GM12873 (cell line): Measurements from ENCODE around the gene UNC79.

ENCODE experiments used
- CTCF ChIP-seq: IDR thresholded peaks from 2 replicates; pipeline ENCODE4 v1.5.1; 2012; ENCODE audit warnings: low read depth, mild to moderate bottlenecking, moderate library complexity, low read length, control low read depth; ENCODE audit not compliant: insufficient read depth; ENCODE audit errors: missing control alignments

UNC79 gene

GRCh38 chr14:93566065-93566693 lies 135.4 kb downstream of the UNC79 start:
- TF ChIP-seq CTCF = no peak

- no peak for TF ChIP-seq CTCF
These were observed 140.5 kb downstream of the UNC79 start for GRCh38 chr14:93571275-93571674.

DNA sequence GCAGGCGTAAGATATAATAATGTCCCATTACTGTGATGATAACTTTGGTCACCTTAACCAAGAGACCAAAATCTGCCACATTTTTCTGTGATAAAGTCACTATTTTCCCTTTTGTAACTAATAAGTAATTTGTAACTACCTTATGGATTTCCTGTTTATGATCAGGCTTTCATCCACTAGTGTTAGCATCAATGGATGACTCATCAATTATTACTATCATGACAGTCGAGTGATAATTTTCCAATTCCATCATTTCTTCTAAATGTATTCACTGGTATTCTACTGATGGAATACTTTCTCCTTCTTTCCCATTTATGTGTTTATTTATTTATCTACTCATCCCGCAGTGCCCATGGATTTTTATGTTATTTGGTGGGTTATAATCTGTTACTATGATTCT lies 148.4 kb downstream of the UNC79 start:
- TF ChIP-seq CTCF = no peak

- TF ChIP-seq CTCF = no peak
These were observed 151.8 kb downstream of the UNC79 start for GRCh38 chr14:93582516-93582915.

DNA sequence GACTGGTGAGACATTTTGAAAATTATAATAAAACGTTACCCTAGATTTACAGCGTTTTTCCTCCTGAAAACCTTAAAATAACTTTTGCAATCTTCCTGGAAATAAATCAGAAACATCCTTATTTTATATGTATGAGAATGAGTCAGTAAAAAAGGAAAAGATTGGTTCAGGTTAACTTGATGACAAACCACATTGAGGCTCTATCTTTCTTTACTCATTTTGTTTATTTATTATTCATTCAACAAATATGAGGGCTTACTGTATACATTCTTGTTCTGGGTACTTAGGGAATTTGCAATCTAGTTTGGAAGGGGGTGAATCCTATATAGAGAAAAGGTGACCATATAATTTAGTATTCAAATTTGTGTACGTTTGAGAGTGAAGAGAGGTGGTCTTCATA lies 156.6 kb downstream of the UNC79 start:
- TF ChIP-seq CTCF = no peak

DNA sequence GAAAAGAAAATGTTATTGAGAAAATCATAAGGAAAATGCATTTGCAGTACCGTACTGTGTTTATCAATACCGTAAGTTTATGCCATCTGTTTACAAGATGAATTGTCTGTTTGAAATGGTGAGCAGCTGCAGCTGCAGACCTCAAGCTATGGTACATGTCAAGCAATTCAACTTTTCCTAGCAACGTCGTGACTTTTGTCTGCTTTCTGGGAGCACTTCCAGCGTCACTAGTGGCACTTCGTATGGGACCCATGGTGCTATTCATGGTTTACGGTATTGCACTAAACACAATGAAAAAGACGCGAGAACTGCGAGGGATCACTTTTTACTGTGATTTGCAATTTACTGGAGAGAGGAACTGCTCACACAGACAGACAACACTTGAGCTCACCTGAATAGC lies 160.8 kb downstream of the UNC79 start:
- no peak for TF ChIP-seq CTCF

DNA sequence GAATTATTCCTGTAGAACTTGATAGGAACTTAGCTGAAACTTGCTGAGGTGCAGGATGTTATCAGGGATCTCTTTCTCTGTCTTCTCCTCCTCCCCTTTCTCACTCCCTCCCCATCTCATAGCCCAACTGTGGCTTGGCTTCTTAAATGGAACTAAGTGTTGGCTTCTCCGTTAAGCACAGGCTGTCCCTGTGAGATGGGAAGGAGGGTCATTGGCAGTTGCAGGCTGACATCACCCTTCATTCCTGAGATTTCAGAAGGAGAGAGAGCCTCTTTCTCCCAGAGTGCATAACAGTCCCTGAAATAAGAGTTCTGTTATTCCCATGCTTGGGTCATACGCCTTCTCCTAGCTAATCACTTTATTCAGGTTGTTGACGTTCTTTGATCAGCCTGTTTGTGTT lies 162.0 kb downstream of the UNC79 start:
- TF ChIP-seq CTCF = no peak
